Activated B cell treated with CpG ODN at 0.5 μM for 24 hours (primary cell): Measurements from ENCODE around the gene PLK5. TPM values are rescaled to one million over a fixed set of nuclear protein-coding genes. Genes with fewer than 3 reads are reported as not detected.

Source experiments
- ATAC-seq: fragments of 200-7000 bp; cut with Tn5 transposase; one replicate; pipeline ENCODE4 v1.10.0; 2021; ENCODE audit warnings: low read depth, mild to moderate bottlenecking, moderate library complexity
- CTCF ChIA-PET: fragments of 350-600 bp; sonication (Branson Sonifier 250); formaldehyde crosslinking; loops from one replicate; lab custom pipeline; 2021; ENCODE audit warnings: antibody characterized with exemption; lab: Charles Lee
- POLR2A ChIA-PET: fragments of 350-600 bp; sonication (Branson Sonifier 250); formaldehyde crosslinking; loops from one replicate; lab custom pipeline; 2021; ENCODE audit warnings: antibody characterized with exemption; lab: Charles Lee
- DNase-seq: peaks from one replicate; pipeline ENCODE4 v3.0.0; 2022
- H3K27ac Mint-ChIP-seq: one replicate; pipeline ENCODE4 v1.8.0; 2020; ENCODE audit warnings: mixed read lengths
- H3K27me3 Mint-ChIP-seq: one replicate; pipeline ENCODE4 v1.8.0; 2021; ENCODE audit warnings: mixed read lengths
- H3K36me3 Mint-ChIP-seq: one replicate; pipeline ENCODE4 v1.8.0; 2021; ENCODE audit warnings: low read depth, mixed read lengths
- H3K4me1 Mint-ChIP-seq: one replicate; pipeline ENCODE4 v1.8.0; 2021; ENCODE audit warnings: mixed read lengths
- H3K4me3 Mint-ChIP-seq: one replicate; pipeline ENCODE4 v1.8.0; 2020; ENCODE audit warnings: mild to moderate bottlenecking, mixed read lengths
- H3K9me3 Mint-ChIP-seq: one replicate; pipeline ENCODE4 v1.8.0; 2020; ENCODE audit warnings: mixed read lengths
- intact Hi-C: fragments of 100-400 bp; cut with micrococcal nuclease; formaldehyde crosslinking; loops from one replicate; pipeline ENCODE4 v1.15.1; 2024
- total RNA-seq: library from RNA; stranded (reverse); gene quantifications from 2 replicates; pipeline ENCODE4 v1.2.3, GENCODE V29; 2022
- TF ChIP-seq, protein P1 (sequence below): fragments of 200-600 bp; IDR thresholded peaks from one replicate; pipeline ENCODE4 v1.8.0; 2022; ENCODE audit warnings: antibody characterized with exemption, mild to moderate bottlenecking

Gene PLK5
- total RNA-seq, 1 donor from 2014 or later = not detected

DNA sequence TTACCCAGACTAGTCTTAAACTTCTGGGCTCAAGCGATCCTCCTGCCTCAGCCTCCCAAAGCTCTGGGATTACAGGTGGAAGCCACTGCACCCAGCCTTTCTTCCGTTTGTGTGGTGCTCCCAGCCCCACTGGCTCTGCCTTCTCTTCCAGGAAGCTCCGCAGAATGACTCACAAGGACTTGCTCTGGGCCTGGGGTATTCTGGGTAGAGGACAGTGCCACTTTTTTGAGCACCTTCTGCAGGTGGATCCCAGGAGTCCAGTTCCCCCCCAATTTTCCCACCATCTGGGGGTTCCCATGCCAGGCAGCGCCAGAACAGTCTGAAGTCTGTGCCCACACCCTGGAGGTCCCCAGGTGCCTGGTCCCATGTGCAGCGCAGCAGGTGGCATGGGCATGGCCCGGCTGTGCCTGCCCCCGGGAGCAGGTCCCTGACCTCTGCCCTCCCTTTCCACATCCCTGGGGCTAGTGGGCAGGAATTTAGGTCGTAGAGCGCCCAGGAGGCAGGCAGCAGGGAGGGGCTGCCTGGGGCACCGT lies 31.3 kb upstream of the PLK5 start:
- no peak for DNase-seq
- Mint-ChIP-seq H3K27me3 (peaks cover 5% of the 10 kb centered on the region), H3K4me3 (no peak overlapping the region), H3K9me3 (no peaks in the 10 kb centered on the region), H3K4me1 (peaks cover 12% of the 10 kb centered on the region), H3K36me3 (no peaks in the 10 kb centered on the region), H3K27ac (no peak overlapping the region)
- ChIA-PET POLR2A (no interaction called here), CTCF (no interaction called here)
- intact Hi-C loops = no loop called here
- no peak for ATAC-seq
- TF ChIP-seq, protein P1, sequence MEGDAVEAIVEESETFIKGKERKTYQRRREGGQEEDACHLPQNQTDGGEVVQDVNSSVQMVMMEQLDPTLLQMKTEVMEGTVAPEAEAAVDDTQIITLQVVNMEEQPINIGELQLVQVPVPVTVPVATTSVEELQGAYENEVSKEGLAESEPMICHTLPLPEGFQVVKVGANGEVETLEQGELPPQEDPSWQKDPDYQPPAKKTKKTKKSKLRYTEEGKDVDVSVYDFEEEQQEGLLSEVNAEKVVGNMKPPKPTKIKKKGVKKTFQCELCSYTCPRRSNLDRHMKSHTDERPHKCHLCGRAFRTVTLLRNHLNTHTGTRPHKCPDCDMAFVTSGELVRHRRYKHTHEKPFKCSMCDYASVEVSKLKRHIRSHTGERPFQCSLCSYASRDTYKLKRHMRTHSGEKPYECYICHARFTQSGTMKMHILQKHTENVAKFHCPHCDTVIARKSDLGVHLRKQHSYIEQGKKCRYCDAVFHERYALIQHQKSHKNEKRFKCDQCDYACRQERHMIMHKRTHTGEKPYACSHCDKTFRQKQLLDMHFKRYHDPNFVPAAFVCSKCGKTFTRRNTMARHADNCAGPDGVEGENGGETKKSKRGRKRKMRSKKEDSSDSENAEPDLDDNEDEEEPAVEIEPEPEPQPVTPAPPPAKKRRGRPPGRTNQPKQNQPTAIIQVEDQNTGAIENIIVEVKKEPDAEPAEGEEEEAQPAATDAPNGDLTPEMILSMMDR = no peak

- no peak for ATAC-seq
- ChIA-PET CTCF (no interaction called here), POLR2A (interaction anchor here (0.7 kb wide), 1 partner anchor 640 kb away, joined by 3 read pairs; no protein-coding TSS in a partner anchor)
- no peak overlapping the region for H3K4me3 Mint-ChIP-seq
- peaks cover 12% of the 10 kb centered on the region for H3K4me1 Mint-ChIP-seq
- H3K27ac Mint-ChIP-seq = no peak overlapping the region
- intact Hi-C loops = no loop called here
- H3K36me3 Mint-ChIP-seq = no peaks in the 10 kb centered on the region
- TF ChIP-seq, protein P1 = no peak
- DNase-seq = no peak
- H3K27me3 Mint-ChIP-seq = peaks cover 7% of the 10 kb centered on the region
- no peaks in the 10 kb centered on the region for H3K9me3 Mint-ChIP-seq
These were observed 29.6 kb upstream of the PLK5 start for GRCh38 chr19:1494115-1494815.

DNA sequence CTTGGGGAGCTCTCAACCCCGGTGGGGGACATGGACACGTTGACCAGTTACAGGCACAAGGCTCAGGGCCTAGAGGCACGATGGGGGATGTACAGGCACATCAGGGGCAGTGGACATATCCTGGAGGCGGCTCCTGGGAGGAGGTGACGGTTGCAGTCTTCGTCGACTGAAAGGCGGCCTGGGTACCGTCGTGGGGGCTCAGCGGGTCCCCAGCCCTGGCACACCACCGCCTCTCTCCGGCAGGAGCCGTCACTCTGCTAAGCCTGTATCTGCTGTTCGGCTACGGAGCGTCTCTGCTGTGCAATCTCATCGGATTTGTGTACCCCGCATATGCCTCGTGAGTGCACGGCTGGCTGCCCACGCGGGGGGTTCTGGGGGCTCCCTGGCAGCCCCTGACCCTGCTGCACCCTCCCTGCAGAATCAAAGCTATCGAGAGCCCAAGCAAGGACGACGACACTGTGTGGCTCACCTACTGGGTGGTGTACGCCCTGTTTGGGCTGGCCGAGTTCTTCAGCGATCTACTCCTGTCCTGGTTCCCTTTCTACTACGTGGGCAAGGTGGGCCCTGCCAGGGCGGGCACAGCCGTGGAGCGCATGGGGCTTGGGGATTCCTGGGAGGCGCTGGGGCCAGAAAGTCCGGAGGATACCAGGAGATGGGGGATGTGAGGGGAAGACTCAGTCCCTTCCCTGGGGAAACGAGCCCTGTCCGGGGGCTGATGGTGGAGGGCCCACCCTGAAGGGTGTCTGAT lies 28.7 kb upstream of the PLK5 start:
- ChIA-PET CTCF (no interaction called here), POLR2A (interaction anchor here (0.7 kb wide), 1 partner anchor 641 kb away, joined by 3 read pairs; no protein-coding TSS in a partner anchor)
- Mint-ChIP-seq H3K4me3 (no peak overlapping the region), H3K9me3 (no peaks in the 10 kb centered on the region), H3K27ac (no peak overlapping the region), H3K27me3 (peaks cover 7% of the 10 kb centered on the region), H3K4me1 (peaks cover 8% of the 10 kb centered on the region), H3K36me3 (no peaks in the 10 kb centered on the region)
- ATAC-seq (no peak), DNase-seq (no peak)
- intact Hi-C loops = no loop called here
- TF ChIP-seq, protein P1 = no peak

DNA sequence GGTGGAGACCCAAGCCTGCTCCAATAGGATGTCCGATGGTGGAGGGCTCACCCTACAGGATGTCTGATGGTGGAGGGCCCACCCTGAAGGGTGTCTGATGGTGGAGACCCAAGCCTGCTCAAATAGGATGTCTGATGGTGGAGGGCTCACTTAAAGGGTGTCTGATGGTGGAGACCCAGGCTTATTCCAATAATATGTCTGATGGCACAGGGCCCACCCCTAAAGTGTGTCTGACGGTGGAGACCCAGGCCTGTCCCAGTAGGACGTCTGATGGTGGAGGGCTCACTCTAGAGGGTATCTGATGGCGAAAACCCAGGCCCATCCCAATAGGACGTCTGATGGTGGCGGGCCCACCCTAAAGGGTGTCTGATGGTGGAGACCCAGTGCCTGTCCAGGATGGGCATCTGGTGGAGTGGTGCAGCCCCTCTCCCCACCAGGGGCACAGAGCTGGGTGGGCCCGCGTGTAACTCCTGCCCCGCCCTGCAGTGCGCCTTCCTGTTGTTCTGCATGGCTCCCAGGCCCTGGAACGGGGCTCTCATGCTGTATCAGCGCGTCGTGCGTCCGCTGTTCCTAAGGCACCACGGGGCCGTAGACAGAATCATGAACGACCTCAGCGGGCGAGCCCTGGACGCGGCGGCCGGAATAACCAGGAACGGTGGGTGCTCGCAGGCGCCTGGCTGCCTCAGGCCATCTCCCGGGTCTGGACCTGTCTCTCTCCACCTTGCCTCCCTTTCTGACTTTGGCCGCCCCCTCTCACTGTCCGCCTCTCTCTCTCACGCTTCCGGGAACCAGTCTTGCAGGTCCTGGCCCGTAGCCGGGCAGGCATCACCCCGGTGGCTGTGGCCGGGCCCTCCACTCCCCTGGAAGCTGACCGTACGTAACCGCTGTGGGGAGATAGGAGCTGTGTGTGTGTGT lies 27.8 kb upstream of the PLK5 start:
- ChIA-PET CTCF (no interaction called here), POLR2A (no interaction called here)
- intact Hi-C loops = no loop called here

More for the DNA sequence above, 27.8 kb upstream of the PLK5 start:
- Mint-ChIP-seq H3K4me3 (no peak overlapping the region), H3K27ac (no peak overlapping the region), H3K4me1 (peaks cover 5% of the 10 kb centered on the region), H3K36me3 (no peaks in the 10 kb centered on the region), H3K27me3 (peaks cover 8% of the 10 kb centered on the region), H3K9me3 (no peaks in the 10 kb centered on the region)
- ATAC-seq = no peak
- no peak for DNase-seq
- TF ChIP-seq, protein P1 = no peak
